ENCODE data around the gene AKR1E2. TPM values are rescaled to one million over a fixed set of nuclear protein-coding genes. Genes with fewer than 3 reads are reported as not detected.

Gene AKR1E2
- total RNA-seq, 1 experiment from 2014 or later: 4.7 TPM

- no TSS peak for BruUV-seq (replicated peaks)
These were observed 18.9 kb downstream of the AKR1E2 start for GRCh38 chr10:4844864-4845263.

DNA sequence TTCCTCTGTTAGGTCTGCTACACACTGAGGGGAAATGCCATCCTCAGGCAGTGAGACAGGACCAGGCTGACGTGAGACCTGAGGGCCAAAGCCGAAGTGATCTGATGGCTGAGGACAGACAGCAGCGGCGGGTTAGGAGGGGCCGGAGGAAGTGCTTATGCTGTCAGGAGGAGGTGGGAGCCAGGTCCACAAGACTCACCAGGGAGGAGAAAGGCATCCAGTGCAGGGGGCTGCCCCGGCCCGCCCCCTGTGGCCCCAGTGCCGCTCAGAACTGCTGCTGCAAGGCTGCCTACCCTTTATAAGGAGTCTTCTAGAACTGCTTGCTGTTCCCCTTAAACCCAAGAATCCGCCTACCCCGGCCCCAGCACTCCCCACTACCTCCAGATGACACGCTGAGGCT lies 19.8 kb downstream of the AKR1E2 start:
- no TSS peak for BruUV-seq (replicated peaks)
- POLR2A ChIA-PET: no interaction called here
- no peaks in the 10 kb centered on the region; the same call in 1 of the 2 replicates for H3K4me1 ChIP-seq (ENCODE audit: control insufficient read depth, insufficient read depth, low read length)
- H3K36me3 ChIP-seq (ENCODE audit: control insufficient read depth, insufficient read depth, low read length): no peaks in the 10 kb centered on the region
- CTCF ChIA-PET: no interaction called here
- H3K27me3 ChIP-seq (ENCODE audit: control insufficient read depth, insufficient read depth, low read length): no peaks in the 10 kb centered on the region
- no peaks in the 10 kb centered on the region for H3K9me3 ChIP-seq (ENCODE audit: control insufficient read depth, insufficient read depth, low read depth, low read length)
- DNase-seq (ENCODE audit: low read depth, low spot score) (no peak), ATAC-seq (no peak)
- no peak overlapping the region for H3K4me3 ChIP-seq (ENCODE audit: low read depth in 2 of 2, low read length in 2 of 2)
- in situ Hi-C loops (cut with HindIII; ENCODE audit: low pct_unique_long_range_greater_than_20kb, low sequenced_read_pairs): no loop called here
- H3K27ac ChIP-seq (ENCODE audit: low read length): no peak overlapping the region
- no peak for TF ChIP-seq CTCF (IDR thresholded peaks at IDR 0.05)
- TF ChIP-seq, protein P1, sequence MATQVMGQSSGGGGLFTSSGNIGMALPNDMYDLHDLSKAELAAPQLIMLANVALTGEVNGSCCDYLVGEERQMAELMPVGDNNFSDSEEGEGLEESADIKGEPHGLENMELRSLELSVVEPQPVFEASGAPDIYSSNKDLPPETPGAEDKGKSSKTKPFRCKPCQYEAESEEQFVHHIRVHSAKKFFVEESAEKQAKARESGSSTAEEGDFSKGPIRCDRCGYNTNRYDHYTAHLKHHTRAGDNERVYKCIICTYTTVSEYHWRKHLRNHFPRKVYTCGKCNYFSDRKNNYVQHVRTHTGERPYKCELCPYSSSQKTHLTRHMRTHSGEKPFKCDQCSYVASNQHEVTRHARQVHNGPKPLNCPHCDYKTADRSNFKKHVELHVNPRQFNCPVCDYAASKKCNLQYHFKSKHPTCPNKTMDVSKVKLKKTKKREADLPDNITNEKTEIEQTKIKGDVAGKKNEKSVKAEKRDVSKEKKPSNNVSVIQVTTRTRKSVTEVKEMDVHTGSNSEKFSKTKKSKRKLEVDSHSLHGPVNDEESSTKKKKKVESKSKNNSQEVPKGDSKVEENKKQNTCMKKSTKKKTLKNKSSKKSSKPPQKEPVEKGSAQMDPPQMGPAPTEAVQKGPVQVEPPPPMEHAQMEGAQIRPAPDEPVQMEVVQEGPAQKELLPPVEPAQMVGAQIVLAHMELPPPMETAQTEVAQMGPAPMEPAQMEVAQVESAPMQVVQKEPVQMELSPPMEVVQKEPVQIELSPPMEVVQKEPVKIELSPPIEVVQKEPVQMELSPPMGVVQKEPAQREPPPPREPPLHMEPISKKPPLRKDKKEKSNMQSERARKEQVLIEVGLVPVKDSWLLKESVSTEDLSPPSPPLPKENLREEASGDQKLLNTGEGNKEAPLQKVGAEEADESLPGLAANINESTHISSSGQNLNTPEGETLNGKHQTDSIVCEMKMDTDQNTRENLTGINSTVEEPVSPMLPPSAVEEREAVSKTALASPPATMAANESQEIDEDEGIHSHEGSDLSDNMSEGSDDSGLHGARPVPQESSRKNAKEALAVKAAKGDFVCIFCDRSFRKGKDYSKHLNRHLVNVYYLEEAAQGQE (IDR thresholded peaks at IDR 0.05; ENCODE audit: insufficient read depth in 1 of 2, low read depth in 2 of 2, low read length in 1 of 2): no peak
- TF ChIP-seq SIN3A (IDR thresholded peaks at IDR 0.05; ENCODE audit: borderline replicate concordance, insufficient read depth, low read depth, low read length): no peak
- no peak for TF ChIP-seq TCF7L2 (IDR thresholded peaks at IDR 0.05; ENCODE audit: low read depth, low read length)
- TF ChIP-seq POLR2AphosphoS5 (IDR thresholded peaks at IDR 0.05; ENCODE audit: low read depth, low read length): no peak
- intact Hi-C loops (cut with micrococcal nuclease; ENCODE audit: unreplicated experiment): loop anchor here (10.0 kb wide), 1 partner anchor 439 kb away; no protein-coding TSS in a partner anchor

More at GRCh38 chr10:4844864-4845263, 18.9 kb downstream of the AKR1E2 start:
- intact Hi-C loops (cut with micrococcal nuclease; ENCODE audit: unreplicated experiment): loop anchor here (10.0 kb wide), 1 partner anchor 440 kb away; no protein-coding TSS in a partner anchor
- H3K4me1 ChIP-seq (ENCODE audit: control insufficient read depth, insufficient read depth, low read length): no peaks in the 10 kb centered on the region; the same call in 1 of the 2 replicates
- ChIA-PET POLR2A (no interaction called here), CTCF (no interaction called here)
- no peaks in the 10 kb centered on the region for H3K27me3 ChIP-seq (ENCODE audit: control insufficient read depth, insufficient read depth, low read length)
- H3K4me3 ChIP-seq (ENCODE audit: low read depth in 2 of 2, low read length in 2 of 2): no peak overlapping the region
- in situ Hi-C loops (cut with HindIII; ENCODE audit: low pct_unique_long_range_greater_than_20kb, low sequenced_read_pairs): no loop called here
- ATAC-seq (no peak), DNase-seq (ENCODE audit: low read depth, low spot score) (no peak)
- no peaks in the 10 kb centered on the region for H3K9me3 ChIP-seq (ENCODE audit: control insufficient read depth, insufficient read depth, low read depth, low read length)
- H3K36me3 ChIP-seq (ENCODE audit: control insufficient read depth, insufficient read depth, low read length): no peaks in the 10 kb centered on the region
- no peak for TF ChIP-seq POLR2AphosphoS5 (IDR thresholded peaks at IDR 0.05; ENCODE audit: low read depth, low read length)
- TF ChIP-seq CTCF (IDR thresholded peaks at IDR 0.05): no peak
- no peak for TF ChIP-seq SIN3A (IDR thresholded peaks at IDR 0.05; ENCODE audit: borderline replicate concordance, insufficient read depth, low read depth, low read length)
- TF ChIP-seq, protein P1 (IDR thresholded peaks at IDR 0.05; ENCODE audit: insufficient read depth in 1 of 2, low read depth in 2 of 2, low read length in 1 of 2): no peak
- TF ChIP-seq TCF7L2 (IDR thresholded peaks at IDR 0.05; ENCODE audit: low read depth, low read length): no peak
- no peak overlapping the region for H3K27ac ChIP-seq (ENCODE audit: low read length)
